ENCODE measurements around the gene PARVB.

DNA sequence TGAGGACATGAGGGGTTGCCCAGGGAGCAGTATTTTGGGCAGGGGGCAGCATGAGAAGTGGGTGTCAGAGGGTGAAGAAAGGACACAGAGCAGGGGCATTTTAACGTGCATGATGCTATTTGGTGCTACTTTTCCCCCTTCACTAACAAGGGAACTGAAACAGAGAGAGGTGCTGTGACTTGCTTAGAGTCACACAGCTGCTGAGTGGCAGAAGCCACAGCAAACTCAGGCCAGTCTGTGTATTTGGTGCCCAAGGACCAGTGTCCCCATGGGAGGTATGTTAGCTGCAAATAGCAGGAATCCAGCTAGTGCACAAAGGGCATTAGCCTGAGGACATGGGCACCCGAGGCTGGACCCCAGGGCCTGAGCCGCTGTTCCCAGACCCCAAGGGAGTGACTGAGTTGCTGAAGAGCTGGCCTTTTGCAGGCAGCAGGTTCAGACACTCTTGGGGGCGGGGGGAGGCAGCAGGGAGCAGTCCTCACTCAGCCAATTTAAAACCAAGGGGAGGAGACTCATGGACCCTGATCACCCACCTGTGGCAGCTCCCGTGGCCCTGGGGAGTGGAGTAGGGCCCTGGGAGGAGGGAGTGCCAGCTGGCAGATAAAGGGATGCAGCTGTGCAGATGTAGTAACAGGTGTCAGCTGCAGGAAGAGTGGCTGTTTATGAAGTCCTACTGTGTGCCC is 171.2 kb downstream of the PARVB start:
- TF ChIP-seq BRCA1 (IDR thresholded peaks at IDR 0.05; ENCODE audit: low read depth, low read length) (no peak), POLR2A (IDR thresholded peaks at IDR 0.05; ENCODE audit: low read depth, low read length) (no peak), CREM (IDR thresholded peaks at IDR 0.05; ENCODE audit: low read depth) (no peak), ESRRA (IDR thresholded peaks at IDR 0.05; ENCODE audit: low read length) (no peak), HDAC2 (IDR thresholded peaks at IDR 0.05) (no peak)
- TF ChIP-seq, protein P1, sequence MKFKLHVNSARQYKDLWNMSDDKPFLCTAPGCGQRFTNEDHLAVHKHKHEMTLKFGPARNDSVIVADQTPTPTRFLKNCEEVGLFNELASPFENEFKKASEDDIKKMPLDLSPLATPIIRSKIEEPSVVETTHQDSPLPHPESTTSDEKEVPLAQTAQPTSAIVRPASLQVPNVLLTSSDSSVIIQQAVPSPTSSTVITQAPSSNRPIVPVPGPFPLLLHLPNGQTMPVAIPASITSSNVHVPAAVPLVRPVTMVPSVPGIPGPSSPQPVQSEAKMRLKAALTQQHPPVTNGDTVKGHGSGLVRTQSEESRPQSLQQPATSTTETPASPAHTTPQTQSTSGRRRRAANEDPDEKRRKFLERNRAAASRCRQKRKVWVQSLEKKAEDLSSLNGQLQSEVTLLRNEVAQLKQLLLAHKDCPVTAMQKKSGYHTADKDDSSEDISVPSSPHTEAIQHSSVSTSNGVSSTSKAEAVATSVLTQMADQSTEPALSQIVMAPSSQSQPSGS (IDR thresholded peaks at IDR 0.05; ENCODE audit: low read length), result no peak
- TF ChIP-seq, protein P2, sequence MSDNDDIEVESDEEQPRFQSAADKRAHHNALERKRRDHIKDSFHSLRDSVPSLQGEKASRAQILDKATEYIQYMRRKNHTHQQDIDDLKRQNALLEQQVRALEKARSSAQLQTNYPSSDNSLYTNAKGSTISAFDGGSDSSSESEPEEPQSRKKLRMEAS (IDR thresholded peaks at IDR 0.05; ENCODE audit: low read depth, low read length), result no peak

Measured in GM12878 (cell line).